ENCODE measurements around the gene ZNF888.
A peak's percentile ranks its signal among the peaks of the same experiment; 100 is the strongest.
"Not testable (repeated sequence)": the region's sequence is repeated elsewhere in the genome, so short reads cannot be mapped to it uniquely, and the experiment has no call there.

ZNF888 gene

GRCh38 chr19:52904052-52904780 lies 19.0 kb downstream of the ZNF888 start:
- H3K36me3 ChIP-seq (ENCODE audit: control insufficient read depth, insufficient read depth, low read length); H3K27me3 ChIP-seq (ENCODE audit: control insufficient read depth, insufficient read depth, low read length); H3K27ac ChIP-seq (ENCODE audit: low read length); H3K4me3 ChIP-seq (ENCODE audit: low read length); H3K4me1 ChIP-seq (ENCODE audit: control insufficient read depth, insufficient read depth, low read length); H3K9me3 ChIP-seq (ENCODE audit: control insufficient read depth, insufficient read depth, low read length); DNase-seq (ENCODE audit: low read depth, low spot score): not testable (repeated sequence)
- no CpG with 5 or more reads among the region's 16 CpGs for WGBS (ENCODE audit: insufficient coverage, insufficient read length)

DNA sequence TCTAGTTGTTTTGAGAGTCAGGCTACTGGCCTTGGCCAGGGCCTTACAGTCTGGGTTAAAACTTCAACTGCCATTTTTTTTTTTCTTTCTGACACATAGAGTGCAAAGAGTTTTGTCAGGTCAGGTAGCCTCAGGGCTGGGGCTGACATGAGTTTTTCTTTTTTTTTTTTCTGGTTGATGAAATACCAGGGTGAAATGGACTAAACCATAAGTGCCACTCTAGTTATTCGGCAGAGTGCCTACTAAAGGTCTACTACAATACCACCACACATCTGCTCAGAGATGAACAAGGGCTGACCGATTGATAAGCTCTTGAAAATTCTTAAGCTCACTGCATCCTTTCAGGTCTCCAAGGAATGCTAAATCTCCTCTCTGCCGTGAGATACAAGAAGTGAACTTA lies 21.4 kb downstream of the ZNF888 start:
- Histone ChIP-seq H3K4me3 (ENCODE audit: low read length) (no peak overlapping the region), H3K9me3 (ENCODE audit: control insufficient read depth, insufficient read depth, low read length) (no peaks in the 10 kb centered on the region; the same call in 1 of the 2 replicates), H3K4me1 (ENCODE audit: control insufficient read depth, insufficient read depth, low read length) (peaks cover 2% of the 10 kb centered on the region), H3K27ac (ENCODE audit: low read length) (no peak overlapping the region), H3K36me3 (ENCODE audit: control insufficient read depth, insufficient read depth, low read length) (peaks cover under 1% of the 10 kb centered on the region; the same call in 1 of the 2 replicates), H3K27me3 (ENCODE audit: control insufficient read depth, insufficient read depth, low read length) (no peaks in the 10 kb centered on the region)
- WGBS (ENCODE audit: insufficient coverage, insufficient read length), result no CpG with 5 or more reads among the region's 3 CpGs
- no peak for DNase-seq (ENCODE audit: low read depth, low spot score)

DNA sequence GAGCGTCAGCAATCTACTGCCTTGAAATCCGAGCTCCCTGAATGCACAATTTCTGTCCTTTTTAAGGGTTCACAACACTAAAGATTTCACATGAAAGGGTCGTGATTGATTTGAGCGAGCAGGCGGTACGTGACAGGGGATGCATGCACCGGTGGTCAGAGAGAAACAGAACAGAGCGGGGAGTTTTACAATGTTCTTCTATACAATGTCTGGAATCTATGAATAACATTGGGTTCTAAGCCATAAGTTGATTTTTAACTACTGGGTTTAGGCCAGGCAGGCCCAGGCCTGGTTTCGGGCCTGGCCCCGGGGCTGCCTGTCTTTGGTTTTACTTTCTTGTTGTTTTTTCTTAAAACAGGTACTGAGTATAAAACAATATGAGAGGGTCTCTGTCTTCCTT lies 24.6 kb downstream of the ZNF888 start:
- H3K36me3 ChIP-seq (ENCODE audit: control insufficient read depth, insufficient read depth, low read length); H3K4me3 ChIP-seq (ENCODE audit: low read length); H3K27me3 ChIP-seq (ENCODE audit: control insufficient read depth, insufficient read depth, low read length); H3K4me1 ChIP-seq (ENCODE audit: control insufficient read depth, insufficient read depth, low read length); H3K27ac ChIP-seq (ENCODE audit: low read length); DNase-seq (ENCODE audit: low read depth, low spot score); H3K9me3 ChIP-seq (ENCODE audit: control insufficient read depth, insufficient read depth, low read length): not testable (repeated sequence)
- WGBS (ENCODE audit: insufficient coverage, insufficient read length), result no CpG with 5 or more reads among the region's 10 CpGs

GRCh38 chr19:52898101-52898500 lies 25.1 kb downstream of the ZNF888 start:
- Histone ChIP-seq H3K27me3 (ENCODE audit: control insufficient read depth, insufficient read depth, low read length) (no peaks in the 10 kb centered on the region), H3K36me3 (ENCODE audit: control insufficient read depth, insufficient read depth, low read length) (no peaks in the 10 kb centered on the region), H3K4me3 (ENCODE audit: low read length) (peak overlapping the region; percentile 77; the same call in 1 of the 2 replicates), H3K27ac (ENCODE audit: low read length) (no peak overlapping the region), H3K4me1 (ENCODE audit: control insufficient read depth, insufficient read depth, low read length) (0 out of 2 replicates have a peak, but pooled peaks cover 2% of the 10 kb centered on the region), H3K9me3 (ENCODE audit: control insufficient read depth, insufficient read depth, low read length) (no peaks in the 10 kb centered on the region)
- DNase-seq (ENCODE audit: low read depth, low spot score), result no peak
- WGBS (ENCODE audit: insufficient coverage, insufficient read length), result no CpG with 5 or more reads among the region's 15 CpGs

DNA sequence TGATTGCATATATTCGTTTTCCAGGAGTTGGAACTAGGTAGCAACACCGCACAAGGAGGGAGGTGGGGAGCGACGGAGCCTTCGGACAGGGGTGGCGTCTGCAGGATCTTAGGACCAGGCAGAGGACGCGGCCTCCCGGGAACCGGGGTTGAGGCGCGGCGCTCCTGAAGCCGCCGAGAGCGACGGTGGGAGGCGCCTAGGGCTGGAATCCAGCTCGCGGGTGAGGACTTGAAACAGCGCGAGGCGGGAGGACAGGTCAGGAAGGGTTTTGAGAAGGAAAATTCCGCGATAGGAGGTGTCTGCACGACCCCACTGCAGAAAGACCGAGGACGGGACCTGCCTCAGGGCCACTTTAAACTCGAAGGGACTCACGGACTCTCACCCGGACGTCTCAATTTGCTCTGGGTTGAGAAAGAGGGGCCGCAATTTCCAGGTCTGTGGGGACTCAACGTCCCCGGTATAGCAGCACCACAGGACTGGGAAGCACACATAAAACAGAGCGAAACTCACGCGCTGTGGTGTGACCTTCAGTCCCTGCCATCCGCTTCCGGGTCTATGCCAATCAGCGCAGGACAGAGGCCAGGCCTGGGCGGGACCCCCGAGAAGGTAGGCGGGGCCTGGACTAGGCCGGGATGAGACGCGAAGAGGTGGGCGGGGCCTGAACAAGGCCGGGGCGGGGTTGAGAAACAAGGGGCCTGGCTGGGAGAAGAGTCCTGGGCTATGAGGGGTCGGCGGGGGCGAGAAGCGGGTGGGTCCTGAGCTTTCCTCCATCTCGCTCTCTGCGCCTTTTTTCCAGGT lies 25.9 kb downstream of the ZNF888 start, which contains the start of gene ZNF320:
TSS of gene ZNF320 (minus strand) at position 498 of the 798 bp plus-strand sequence. CDS start 7,380 bp downstream, outside the sequence.
- H3K9me3 ChIP-seq (ENCODE audit: control insufficient read depth, insufficient read depth, low read length), result no peaks in the 10 kb centered on the region
- H3K4me1 ChIP-seq (ENCODE audit: control insufficient read depth, insufficient read depth, low read length), result 0 out of 2 replicates have a peak, but pooled peaks cover 2% of the 10 kb centered on the region
- DNase-seq (ENCODE audit: low read depth, low spot score), result peak; percentile 92
- peak within 1 kb of the TSS; percentile 77 for H3K4me3 ChIP-seq (ENCODE audit: low read length)
- H3K27ac ChIP-seq (ENCODE audit: low read length), result no peak within 1 kb of the TSS
- H3K36me3 ChIP-seq (ENCODE audit: control insufficient read depth, insufficient read depth, low read length), result no peaks in the 10 kb centered on the region
- WGBS (ENCODE audit: insufficient coverage, insufficient read length), result no CpG with 5 or more reads among the region's 56 CpGs
- H3K27me3 ChIP-seq (ENCODE audit: control insufficient read depth, insufficient read depth, low read length), result no peaks in the 10 kb centered on the region

DNA sequence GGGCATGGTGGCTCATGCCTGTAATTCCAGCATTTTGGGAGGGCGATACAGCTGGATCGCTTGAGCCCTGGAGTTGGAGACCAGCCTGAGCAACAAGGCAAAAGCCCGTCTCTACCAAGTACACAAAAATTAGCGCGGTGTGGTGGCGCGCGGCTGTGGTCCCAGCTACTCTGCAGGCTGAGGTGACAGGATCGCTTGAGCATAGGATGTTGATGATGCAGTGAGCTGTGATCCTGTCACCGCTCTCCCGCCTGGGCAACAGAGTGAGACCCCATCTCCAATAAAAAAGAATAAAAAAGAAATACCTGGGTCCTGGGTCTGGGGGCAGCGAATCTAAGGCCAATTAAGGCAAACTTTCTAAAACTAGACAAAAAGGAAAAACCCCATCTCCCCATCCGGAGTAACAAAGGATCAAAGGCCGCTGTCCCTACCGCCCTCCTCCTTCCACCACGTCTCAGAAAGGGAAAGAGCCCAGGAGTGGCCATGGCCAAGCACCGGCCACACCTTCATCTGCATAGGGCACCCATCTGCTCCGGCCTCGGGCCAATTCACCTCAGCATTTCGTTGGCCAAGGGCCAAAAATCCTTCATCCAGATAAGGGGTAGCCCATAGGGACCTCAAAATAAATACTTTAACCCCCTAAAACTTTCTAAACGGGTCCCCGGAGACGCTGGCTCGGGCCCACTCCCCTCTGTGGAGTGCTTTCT lies 26.6 kb downstream of the ZNF888 start:
- Histone ChIP-seq H3K36me3 (ENCODE audit: control insufficient read depth, insufficient read depth, low read length) (peaks cover under 1% of the 10 kb centered on the region; the same call in 1 of the 2 replicates), H3K4me1 (ENCODE audit: control insufficient read depth, insufficient read depth, low read length) (0 out of 2 replicates have a peak, but pooled peaks cover 2% of the 10 kb centered on the region), H3K27me3 (ENCODE audit: control insufficient read depth, insufficient read depth, low read length) (no peaks in the 10 kb centered on the region), H3K9me3 (ENCODE audit: control insufficient read depth, insufficient read depth, low read length) (no peaks in the 10 kb centered on the region), H3K4me3 (ENCODE audit: low read length) (peak overlapping the region; percentile 77), H3K27ac (ENCODE audit: low read length) (no peak overlapping the region)
- DNase-seq (ENCODE audit: low read depth, low spot score), result no peak
- no CpG with 5 or more reads among the region's 24 CpGs for WGBS (ENCODE audit: insufficient coverage, insufficient read length)

DNA sequence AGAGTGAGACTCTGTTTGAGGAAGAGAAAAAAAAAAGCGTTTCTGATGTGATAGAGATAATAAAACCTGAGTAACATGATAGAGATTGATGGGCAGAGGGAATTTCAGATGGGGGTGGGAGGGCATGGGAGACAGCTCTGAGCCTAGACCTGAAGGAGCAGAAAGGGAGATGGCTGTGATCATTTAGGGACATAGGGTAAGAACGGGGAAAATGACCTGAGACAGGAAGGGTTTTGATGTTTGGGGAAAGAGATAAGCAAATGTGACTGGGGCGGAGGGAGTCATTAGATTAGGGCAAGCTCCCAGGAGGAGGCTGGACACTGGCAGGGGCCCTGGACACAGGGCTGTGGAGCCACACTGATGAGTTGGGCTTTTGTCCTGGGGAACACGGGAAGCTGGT lies 31.9 kb downstream of the ZNF888 start:
- peaks cover 23% of the 10 kb centered on the region; the same call in 1 of the 2 replicates for H3K36me3 ChIP-seq (ENCODE audit: control insufficient read depth, insufficient read depth, low read length)
- H3K9me3 ChIP-seq (ENCODE audit: control insufficient read depth, insufficient read depth, low read length), result no peaks in the 10 kb centered on the region
- no peak for DNase-seq (ENCODE audit: low read depth, low spot score)
- no CpG with 5 or more reads among the region's 4 CpGs for WGBS (ENCODE audit: insufficient coverage, insufficient read length)
- no peak overlapping the region for H3K27ac ChIP-seq (ENCODE audit: low read length)
- no peaks in the 10 kb centered on the region for H3K27me3 ChIP-seq (ENCODE audit: control insufficient read depth, insufficient read depth, low read length)
- H3K4me3 ChIP-seq (ENCODE audit: low read length), result no peak overlapping the region
- H3K4me1 ChIP-seq (ENCODE audit: control insufficient read depth, insufficient read depth, low read length), result no peaks in the 10 kb centered on the region

GRCh38 chr19:52889931-52890330 lies 33.3 kb downstream of the ZNF888 start:
- Histone ChIP-seq H3K27me3 (ENCODE audit: control insufficient read depth, insufficient read depth, low read length) (no peaks in the 10 kb centered on the region), H3K27ac (ENCODE audit: low read length) (no peak overlapping the region), H3K9me3 (ENCODE audit: control insufficient read depth, insufficient read depth, low read length) (no peaks in the 10 kb centered on the region), H3K4me1 (ENCODE audit: control insufficient read depth, insufficient read depth, low read length) (no peaks in the 10 kb centered on the region), H3K4me3 (ENCODE audit: low read length) (no peak overlapping the region), H3K36me3 (ENCODE audit: control insufficient read depth, insufficient read depth, low read length) (peaks cover 26% of the 10 kb centered on the region; the same call in 1 of the 2 replicates)
- WGBS (ENCODE audit: insufficient coverage, insufficient read length), result no CpG with 5 or more reads among the region's 4 CpGs
- no peak for DNase-seq (ENCODE audit: low read depth, low spot score)

DNA sequence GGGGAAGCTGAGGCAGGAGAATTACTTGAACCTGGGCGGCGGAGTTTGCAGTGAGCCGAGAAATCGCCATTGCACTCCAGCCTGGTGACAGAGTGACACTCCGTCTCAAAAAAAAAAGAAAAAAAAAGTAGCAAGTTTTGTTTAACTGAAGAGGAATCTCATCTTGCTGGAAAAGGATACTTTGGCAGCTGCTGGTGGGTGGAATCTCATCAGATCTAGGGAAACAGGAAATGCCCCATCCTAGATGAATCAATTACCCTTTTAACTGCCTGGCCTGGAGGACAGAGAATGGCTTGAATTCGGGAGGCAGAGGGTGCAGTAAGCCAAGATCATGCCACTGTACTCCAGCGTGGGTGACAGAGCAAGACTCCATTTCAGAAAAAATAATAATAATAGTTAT lies 34.2 kb downstream of the ZNF888 start:
- no peaks in the 10 kb centered on the region for H3K27me3 ChIP-seq (ENCODE audit: control insufficient read depth, insufficient read depth, low read length)
- H3K27ac ChIP-seq (ENCODE audit: low read length), result no peak overlapping the region
- WGBS (ENCODE audit: insufficient coverage, insufficient read length), result no CpG with 5 or more reads among the region's 7 CpGs
- H3K36me3 ChIP-seq (ENCODE audit: control insufficient read depth, insufficient read depth, low read length), result peaks cover 29% of the 10 kb centered on the region
- no peak for DNase-seq (ENCODE audit: low read depth, low spot score)
- H3K9me3 ChIP-seq (ENCODE audit: control insufficient read depth, insufficient read depth, low read length), result no peaks in the 10 kb centered on the region
- H3K4me1 ChIP-seq (ENCODE audit: control insufficient read depth, insufficient read depth, low read length), result no peaks in the 10 kb centered on the region
- H3K4me3 ChIP-seq (ENCODE audit: low read length), result no peak overlapping the region

- no peaks in the 10 kb centered on the region for H3K27me3 ChIP-seq (ENCODE audit: control insufficient read depth, insufficient read depth, low read length)
- no peak overlapping the region for H3K27ac ChIP-seq (ENCODE audit: low read length)
- DNase-seq (ENCODE audit: low read depth, low spot score), result no peak
- H3K9me3 ChIP-seq (ENCODE audit: control insufficient read depth, insufficient read depth, low read length), result no peaks in the 10 kb centered on the region
- no peak overlapping the region for H3K4me3 ChIP-seq (ENCODE audit: low read length)
- H3K4me1 ChIP-seq (ENCODE audit: control insufficient read depth, insufficient read depth, low read length), result no peaks in the 10 kb centered on the region
- H3K36me3 ChIP-seq (ENCODE audit: control insufficient read depth, insufficient read depth, low read length), result peaks cover 19% of the 10 kb centered on the region
- WGBS (ENCODE audit: insufficient coverage, insufficient read length), result no CpG with 5 or more reads among the region's 11 CpGs
Observed at GRCh38 chr19:52880895-52881389, 42.3 kb downstream of the ZNF888 start.
